Measurements from ENCODE around the gene KRT27. TPM values are rescaled to one million over a fixed set of nuclear protein-coding genes. Genes with fewer than 3 reads are reported as not detected.

The KRT27 gene
- total RNA-seq, 1 donor from 2014 or later = not detected

DNA sequence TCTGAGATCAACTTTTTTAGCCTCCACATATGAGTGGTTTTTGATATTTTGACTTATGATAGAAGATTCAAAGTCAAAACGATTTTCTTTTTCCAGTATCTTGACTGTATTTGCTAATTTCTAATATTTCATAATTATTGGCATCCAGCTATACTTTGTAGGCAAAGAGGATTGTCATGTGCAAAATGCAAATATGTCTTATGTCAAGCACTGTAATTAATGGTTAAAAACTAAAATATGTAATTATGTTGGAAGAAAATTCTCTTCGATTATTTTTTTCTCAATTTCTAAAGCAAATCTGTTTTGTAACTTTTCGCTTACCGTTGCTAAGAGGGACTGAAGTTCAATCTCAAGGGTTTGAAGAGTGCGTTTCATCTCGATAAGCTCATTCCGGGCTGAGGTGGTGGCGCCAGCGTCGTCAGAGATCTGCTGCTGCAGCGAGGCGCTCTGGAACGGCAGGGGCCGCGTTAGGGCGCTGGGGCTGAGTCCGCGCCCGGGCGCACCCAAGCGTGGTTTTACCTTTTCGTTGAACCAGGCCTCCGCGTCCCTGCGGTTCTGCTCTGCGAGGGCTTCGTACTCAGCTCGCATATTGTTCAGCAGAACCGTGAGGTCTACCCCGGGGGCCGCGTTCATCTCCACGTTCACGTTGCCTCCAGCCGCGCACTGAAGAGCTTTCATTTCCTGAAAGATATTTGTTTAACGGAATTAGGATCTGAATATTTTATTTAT, 3.0 kb downstream of the KRT27 start:
- H3K9me3 Mint-ChIP-seq = no peaks in the 10 kb centered on the region
- DNase-seq (ENCODE audit: low read depth, low spot score) = no peak
- no peak overlapping the region for H3K27ac Mint-ChIP-seq (ENCODE audit: unreplicated experiment)
- no peak overlapping the region for H3K4me3 Mint-ChIP-seq
- TF ChIP-seq, protein P1, sequence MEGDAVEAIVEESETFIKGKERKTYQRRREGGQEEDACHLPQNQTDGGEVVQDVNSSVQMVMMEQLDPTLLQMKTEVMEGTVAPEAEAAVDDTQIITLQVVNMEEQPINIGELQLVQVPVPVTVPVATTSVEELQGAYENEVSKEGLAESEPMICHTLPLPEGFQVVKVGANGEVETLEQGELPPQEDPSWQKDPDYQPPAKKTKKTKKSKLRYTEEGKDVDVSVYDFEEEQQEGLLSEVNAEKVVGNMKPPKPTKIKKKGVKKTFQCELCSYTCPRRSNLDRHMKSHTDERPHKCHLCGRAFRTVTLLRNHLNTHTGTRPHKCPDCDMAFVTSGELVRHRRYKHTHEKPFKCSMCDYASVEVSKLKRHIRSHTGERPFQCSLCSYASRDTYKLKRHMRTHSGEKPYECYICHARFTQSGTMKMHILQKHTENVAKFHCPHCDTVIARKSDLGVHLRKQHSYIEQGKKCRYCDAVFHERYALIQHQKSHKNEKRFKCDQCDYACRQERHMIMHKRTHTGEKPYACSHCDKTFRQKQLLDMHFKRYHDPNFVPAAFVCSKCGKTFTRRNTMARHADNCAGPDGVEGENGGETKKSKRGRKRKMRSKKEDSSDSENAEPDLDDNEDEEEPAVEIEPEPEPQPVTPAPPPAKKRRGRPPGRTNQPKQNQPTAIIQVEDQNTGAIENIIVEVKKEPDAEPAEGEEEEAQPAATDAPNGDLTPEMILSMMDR (conservative IDR thresholded peaks at IDR 0.05) = no peak
- H3K36me3 Mint-ChIP-seq (ENCODE audit: low read depth) = no peaks in the 10 kb centered on the region
- H3K4me1 Mint-ChIP-seq = no peaks in the 10 kb centered on the region
- peaks cover 36% of the 10 kb centered on the region for H3K27me3 Mint-ChIP-seq (ENCODE audit: low read depth)

DNA sequence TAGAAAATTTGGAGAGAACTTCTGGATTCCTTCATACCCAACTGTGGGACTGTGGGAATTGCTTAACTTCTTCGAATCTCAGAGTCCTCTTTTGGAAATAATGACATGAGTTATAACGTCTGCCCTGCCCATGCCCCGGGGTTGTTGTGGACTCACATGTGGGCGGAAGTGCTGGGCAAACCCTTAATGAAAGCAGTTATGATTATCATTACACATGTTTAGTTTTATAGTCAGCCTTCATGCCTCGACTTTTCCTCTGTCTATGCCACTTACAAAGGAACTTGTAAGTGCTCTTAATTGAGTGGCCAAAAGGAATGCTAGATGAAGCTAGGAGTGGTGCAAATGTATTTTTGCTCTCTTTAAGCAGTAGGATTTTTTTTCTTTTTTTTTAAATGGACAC, 3.9 kb downstream of the KRT27 start:
- Mint-ChIP-seq H3K9me3 (no peaks in the 10 kb centered on the region), H3K27ac (ENCODE audit: unreplicated experiment) (no peak overlapping the region), H3K27me3 (ENCODE audit: low read depth) (peaks cover 40% of the 10 kb centered on the region), H3K36me3 (ENCODE audit: low read depth) (no peaks in the 10 kb centered on the region), H3K4me3 (no peak overlapping the region), H3K4me1 (no peaks in the 10 kb centered on the region)
- TF ChIP-seq, protein P1 (conservative IDR thresholded peaks at IDR 0.05) = no peak
- DNase-seq (ENCODE audit: low read depth, low spot score) = no peak

DNA sequence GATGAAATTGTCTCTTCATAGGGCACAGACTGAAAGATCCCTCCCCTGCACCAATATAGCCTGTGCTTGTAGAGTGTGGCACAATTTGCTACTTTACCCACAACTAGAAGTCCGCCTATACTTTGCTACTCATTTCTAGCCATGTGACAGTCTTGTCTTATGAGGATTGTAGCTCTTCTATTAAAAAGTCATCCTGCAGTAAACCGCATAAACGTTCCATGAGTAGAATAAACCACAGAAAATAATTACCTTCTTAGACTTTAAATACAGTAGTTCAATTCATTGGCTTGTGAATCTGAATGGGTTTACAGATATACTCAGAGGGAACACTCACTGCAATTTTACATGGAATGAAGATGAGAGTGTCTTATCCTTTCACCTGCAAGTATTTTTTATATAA, 4.4 kb downstream of the KRT27 start:
- TF ChIP-seq, protein P1 (conservative IDR thresholded peaks at IDR 0.05) = no peak
- no peak for DNase-seq (ENCODE audit: low read depth, low spot score)
- no peaks in the 10 kb centered on the region for H3K36me3 Mint-ChIP-seq (ENCODE audit: low read depth)
- H3K4me1 Mint-ChIP-seq = no peaks in the 10 kb centered on the region
- peaks cover 40% of the 10 kb centered on the region for H3K27me3 Mint-ChIP-seq (ENCODE audit: low read depth)
- H3K27ac Mint-ChIP-seq (ENCODE audit: unreplicated experiment) = no peak overlapping the region
- no peak overlapping the region for H3K4me3 Mint-ChIP-seq
- H3K9me3 Mint-ChIP-seq = no peaks in the 10 kb centered on the region

DNA sequence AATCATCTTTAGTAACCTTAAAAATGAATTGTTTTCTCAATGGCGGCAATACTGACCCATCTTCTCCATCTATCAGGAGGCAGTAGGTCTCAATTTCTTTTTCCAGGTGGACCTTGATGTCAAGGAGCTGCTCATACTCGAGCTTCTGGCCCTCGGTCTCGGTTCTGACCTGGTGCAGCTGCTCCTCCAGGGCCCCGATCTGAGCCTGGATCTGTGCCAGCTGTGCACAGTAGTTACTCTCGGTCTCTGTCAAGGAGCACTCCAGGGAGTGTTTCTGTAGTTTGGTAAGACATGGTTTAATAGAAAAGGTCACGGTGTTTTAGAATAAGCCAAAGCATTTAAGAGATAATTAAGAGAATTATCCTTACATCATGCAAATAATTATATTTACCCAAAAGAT, 4.9 kb downstream of the KRT27 start:
- Mint-ChIP-seq H3K27ac (ENCODE audit: unreplicated experiment) (no peak overlapping the region), H3K27me3 (ENCODE audit: low read depth) (peaks cover 42% of the 10 kb centered on the region), H3K4me3 (no peak overlapping the region), H3K9me3 (no peaks in the 10 kb centered on the region), H3K4me1 (no peaks in the 10 kb centered on the region), H3K36me3 (ENCODE audit: low read depth) (no peaks in the 10 kb centered on the region)
- TF ChIP-seq, protein P1 (conservative IDR thresholded peaks at IDR 0.05) = no peak
- DNase-seq (ENCODE audit: low read depth, low spot score) = no peak

DNA sequence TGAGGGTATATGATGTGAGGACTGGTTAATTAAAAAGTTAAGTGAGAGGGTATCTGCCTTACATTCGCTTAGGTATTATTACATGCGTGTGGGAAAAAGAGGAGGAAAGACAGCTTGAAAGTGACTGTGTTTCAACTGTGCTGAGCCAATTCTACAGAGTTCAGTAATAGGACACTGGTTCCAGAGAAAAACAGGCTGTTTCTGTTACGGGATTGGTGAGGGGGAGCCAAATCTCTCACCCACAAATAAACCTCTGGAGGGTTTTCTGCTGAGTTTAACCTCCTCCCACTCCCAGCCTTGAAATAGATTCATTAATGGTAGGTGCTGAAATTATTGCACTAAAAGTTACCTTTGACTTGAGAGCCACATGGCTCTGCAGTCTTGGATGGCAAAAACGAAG, 6.4 kb downstream of the KRT27 start:
- Mint-ChIP-seq H3K36me3 (ENCODE audit: low read depth) (no peaks in the 10 kb centered on the region), H3K4me1 (no peaks in the 10 kb centered on the region), H3K27ac (ENCODE audit: unreplicated experiment) (no peak overlapping the region), H3K9me3 (no peaks in the 10 kb centered on the region), H3K4me3 (no peak overlapping the region), H3K27me3 (ENCODE audit: low read depth) (peaks cover 52% of the 10 kb centered on the region)
- no peak for DNase-seq (ENCODE audit: low read depth, low spot score)
- TF ChIP-seq, protein P1 (conservative IDR thresholded peaks at IDR 0.05) = no peak
